Activated naive CD4-positive, alpha-beta T cell treated with anti-CD3 and anti-CD28 coated beads, Interleukin-2, amount 10 ng/mL, durations not matched to agents 7 days and 5 days (primary cell): Measurements from ENCODE around the gene WNK2.
A peak's percentile ranks its signal among the peaks of the same experiment; 100 is the strongest.

Source experiments
- CTCF ChIA-PET: fragments of 350-600 bp; sonication (Branson Sonifier 250); formaldehyde crosslinking; loops from one replicate; lab custom pipeline; 2021; ENCODE audit warnings: antibody characterized with exemption; lab: Charles Lee
- DNase-seq: peaks from one replicate; pipeline ENCODE4 v3.0.0-alpha.2; 2020
- H3K27ac Mint-ChIP-seq: one replicate; pipeline ENCODE4 v1.8.0; 2021; ENCODE audit warnings: mild to moderate bottlenecking, moderate library complexity, mixed read lengths
- H3K27me3 Mint-ChIP-seq: one replicate; pipeline ENCODE4 v1.8.0; 2021; ENCODE audit warnings: mild to moderate bottlenecking, mixed read lengths
- H3K36me3 Mint-ChIP-seq: one replicate; pipeline ENCODE4 v1.8.0; 2021; ENCODE audit warnings: mixed read lengths
- H3K4me1 Mint-ChIP-seq: one replicate; pipeline ENCODE4 v1.8.0; 2021; ENCODE audit warnings: mixed read lengths
- H3K4me3 Mint-ChIP-seq: one replicate; pipeline ENCODE4 v1.8.0; 2021; ENCODE audit warnings: mild to moderate bottlenecking, moderate library complexity, mixed read lengths
- H3K9me3 Mint-ChIP-seq: one replicate; pipeline ENCODE4 v1.8.0; 2021; ENCODE audit warnings: mixed read lengths

Gene WNK2

DNA sequence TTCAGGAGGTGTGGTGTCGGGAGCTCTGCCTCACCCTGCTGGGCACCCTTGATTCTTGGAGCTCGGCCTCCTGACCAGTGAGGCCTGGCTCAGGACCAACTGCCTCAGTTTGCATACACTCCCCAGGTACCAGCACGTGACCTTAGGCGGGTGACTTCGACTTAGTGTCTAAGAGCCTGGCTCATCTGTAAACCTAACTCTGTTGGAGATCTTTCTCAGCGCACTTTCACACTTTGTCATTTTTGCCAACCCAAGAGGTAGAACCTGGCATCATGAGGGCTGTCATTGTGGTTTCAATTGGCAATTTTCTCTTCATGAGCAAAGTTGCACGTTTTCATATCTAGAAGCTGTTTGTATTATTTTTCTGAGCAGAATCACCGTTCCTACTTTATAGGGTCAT, 13.4 kb upstream of the WNK2 start:
- no peak overlapping the region for H3K4me3 Mint-ChIP-seq
- H3K27me3 Mint-ChIP-seq, result peaks cover 40% of the 10 kb centered on the region
- no peaks in the 10 kb centered on the region for H3K9me3 Mint-ChIP-seq
- H3K4me1 Mint-ChIP-seq, result peaks cover 5% of the 10 kb centered on the region
- no peak for DNase-seq
- CTCF ChIA-PET, result no interaction called here
- H3K27ac Mint-ChIP-seq, result no peak overlapping the region
- no peaks in the 10 kb centered on the region for H3K36me3 Mint-ChIP-seq

GRCh38 chr9:93171261-93171990, 12.5 kb upstream of the WNK2 start:
- CTCF ChIA-PET, result interaction anchor here (1.1 kb wide), 1 partner anchor 62 kb away, joined by 6 read pairs; no protein-coding TSS in a partner anchor
- Mint-ChIP-seq H3K4me1 (peaks cover 5% of the 10 kb centered on the region), H3K27ac (no peak overlapping the region)

GRCh38 chr9:93172666-93173364, 11.1 kb upstream of the WNK2 start:
- no peaks in the 10 kb centered on the region for H3K9me3 Mint-ChIP-seq
- peaks cover 5% of the 10 kb centered on the region for H3K4me1 Mint-ChIP-seq
- CTCF ChIA-PET, result interaction anchor here (1.1 kb wide), 1 partner anchor 64 kb away, joined by 6 read pairs; no protein-coding TSS in a partner anchor
- no peak overlapping the region for H3K4me3 Mint-ChIP-seq
- H3K27ac Mint-ChIP-seq, result no peak overlapping the region
- H3K36me3 Mint-ChIP-seq, result no peaks in the 10 kb centered on the region
- DNase-seq, result no peak
- peaks cover 33% of the 10 kb centered on the region for H3K27me3 Mint-ChIP-seq

More at GRCh38 chr9:93171261-93171990, 12.5 kb upstream of the WNK2 start:
- Mint-ChIP-seq H3K27me3 (peaks cover 40% of the 10 kb centered on the region), H3K36me3 (no peaks in the 10 kb centered on the region), H3K4me3 (no peak overlapping the region), H3K9me3 (no peaks in the 10 kb centered on the region)
- DNase-seq, result no peak

DNA sequence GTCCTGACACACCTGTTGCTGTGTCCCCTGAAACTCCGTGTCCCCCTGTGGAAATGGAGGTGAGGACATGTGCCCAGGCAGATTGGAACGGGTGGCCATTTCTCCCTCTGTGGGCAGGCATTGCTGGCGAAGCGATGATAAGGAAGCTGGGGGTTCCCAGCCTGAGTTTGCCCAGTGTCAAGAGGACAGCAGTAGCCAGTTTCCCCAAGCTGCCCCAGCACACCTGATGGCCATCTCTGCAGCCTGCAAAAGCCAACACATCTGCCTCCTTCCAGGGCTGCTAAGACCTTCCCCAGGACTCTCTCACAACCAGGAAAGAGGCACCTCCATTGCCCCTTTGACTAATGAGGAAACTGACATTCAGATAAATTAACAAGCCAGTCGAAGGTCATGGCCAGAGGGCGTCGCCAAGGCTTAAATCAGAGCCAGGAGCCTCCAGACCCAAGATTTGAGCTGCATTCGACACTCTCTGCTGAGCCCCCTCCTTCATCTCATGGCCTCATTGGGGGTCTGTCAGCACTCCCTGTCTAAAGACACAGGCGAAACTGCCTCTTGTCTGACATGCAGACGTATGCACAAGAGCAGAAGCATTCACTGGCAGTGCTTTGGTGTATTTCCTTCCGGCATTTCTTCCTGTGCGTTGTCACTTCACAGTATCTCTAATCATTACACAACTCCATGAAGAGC, 10.4 kb upstream of the WNK2 start:
- H3K27ac Mint-ChIP-seq, result no peak overlapping the region

DNA sequence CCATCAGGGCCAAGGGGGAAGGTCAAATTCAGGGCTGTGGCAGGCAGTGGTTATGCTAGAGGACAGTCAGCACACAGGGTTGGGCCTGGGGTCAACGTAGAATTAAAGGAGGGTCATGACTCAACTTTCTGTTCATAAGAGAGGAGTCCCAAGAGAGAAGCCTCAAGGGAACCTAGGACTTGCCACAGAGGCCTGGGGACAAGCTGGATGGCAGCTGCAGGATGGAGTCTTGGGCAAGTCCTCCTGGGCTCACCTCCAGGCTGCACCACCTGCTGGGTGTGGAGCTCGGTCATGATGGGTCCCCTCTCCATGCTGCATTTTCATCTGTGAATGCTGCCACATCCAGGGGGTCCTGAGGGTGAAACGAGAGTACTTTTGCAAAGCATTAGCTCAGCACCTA, 9.0 kb upstream of the WNK2 start:
- Mint-ChIP-seq H3K36me3 (no peaks in the 10 kb centered on the region), H3K4me3 (no peak overlapping the region), H3K27me3 (peaks cover 42% of the 10 kb centered on the region), H3K27ac (no peak overlapping the region), H3K4me1 (peaks cover 5% of the 10 kb centered on the region), H3K9me3 (no peaks in the 10 kb centered on the region)
- CTCF ChIA-PET, result interaction anchor here (1.5 kb wide), 1 partner anchor 14 kb away, joined by 5 read pairs; no protein-coding TSS in a partner anchor
- no peak for DNase-seq

More for the DNA sequence above, 10.4 kb upstream of the WNK2 start:
- no peaks in the 10 kb centered on the region for H3K36me3 Mint-ChIP-seq
- no peaks in the 10 kb centered on the region for H3K9me3 Mint-ChIP-seq
- peaks cover 35% of the 10 kb centered on the region for H3K27me3 Mint-ChIP-seq
- H3K4me3 Mint-ChIP-seq, result no peak overlapping the region
- CTCF ChIA-PET, result no interaction called here
- peaks cover 5% of the 10 kb centered on the region for H3K4me1 Mint-ChIP-seq
- DNase-seq, result no peak

- Mint-ChIP-seq H3K36me3 (no peaks in the 10 kb centered on the region), H3K4me3 (no peak overlapping the region), H3K27ac (no peak overlapping the region), H3K4me1 (peaks cover 5% of the 10 kb centered on the region), H3K27me3 (peaks cover 61% of the 10 kb centered on the region), H3K9me3 (no peaks in the 10 kb centered on the region)
- CTCF ChIA-PET, result interaction anchor here (0.8 to 1.0 kb wide), 2 partner anchors 17 to 107 kb away, joined by 3 read pairs; no protein-coding TSS in a partner anchor
- DNase-seq, result no peak
Observed at GRCh38 chr9:93177676-93178075, 6.3 kb upstream of the WNK2 start.

GRCh38 chr9:93178851-93179786, 4.8 kb upstream of the WNK2 start:
- peaks cover 63% of the 10 kb centered on the region for H3K27me3 Mint-ChIP-seq
- no peak overlapping the region for H3K4me3 Mint-ChIP-seq
- DNase-seq, result no peak
- peaks cover 9% of the 10 kb centered on the region for H3K4me1 Mint-ChIP-seq
- no peaks in the 10 kb centered on the region for H3K9me3 Mint-ChIP-seq
- CTCF ChIA-PET, result interaction anchor here (1.0 to 2.3 kb wide), 3 partner anchors 10 to 18 kb away, joined by 3 to 5 read pairs (median 4); no protein-coding TSS in a partner anchor
- no peak overlapping the region for H3K27ac Mint-ChIP-seq
- no peaks in the 10 kb centered on the region for H3K36me3 Mint-ChIP-seq

GRCh38 chr9:93180938-93181337, 3.0 kb upstream of the WNK2 start:
- Mint-ChIP-seq H3K4me1 (peaks cover 14% of the 10 kb centered on the region), H3K27ac (no peak overlapping the region), H3K4me3 (no peak overlapping the region), H3K9me3 (no peaks in the 10 kb centered on the region), H3K27me3 (peaks cover 77% of the 10 kb centered on the region), H3K36me3 (no peaks in the 10 kb centered on the region)
- DNase-seq, result no peak
- CTCF ChIA-PET, result interaction anchor here (1.2 to 2.3 kb wide), 2 partner anchors 11 to 19 kb away, joined by 4 to 5 read pairs; no protein-coding TSS in a partner anchor

DNA sequence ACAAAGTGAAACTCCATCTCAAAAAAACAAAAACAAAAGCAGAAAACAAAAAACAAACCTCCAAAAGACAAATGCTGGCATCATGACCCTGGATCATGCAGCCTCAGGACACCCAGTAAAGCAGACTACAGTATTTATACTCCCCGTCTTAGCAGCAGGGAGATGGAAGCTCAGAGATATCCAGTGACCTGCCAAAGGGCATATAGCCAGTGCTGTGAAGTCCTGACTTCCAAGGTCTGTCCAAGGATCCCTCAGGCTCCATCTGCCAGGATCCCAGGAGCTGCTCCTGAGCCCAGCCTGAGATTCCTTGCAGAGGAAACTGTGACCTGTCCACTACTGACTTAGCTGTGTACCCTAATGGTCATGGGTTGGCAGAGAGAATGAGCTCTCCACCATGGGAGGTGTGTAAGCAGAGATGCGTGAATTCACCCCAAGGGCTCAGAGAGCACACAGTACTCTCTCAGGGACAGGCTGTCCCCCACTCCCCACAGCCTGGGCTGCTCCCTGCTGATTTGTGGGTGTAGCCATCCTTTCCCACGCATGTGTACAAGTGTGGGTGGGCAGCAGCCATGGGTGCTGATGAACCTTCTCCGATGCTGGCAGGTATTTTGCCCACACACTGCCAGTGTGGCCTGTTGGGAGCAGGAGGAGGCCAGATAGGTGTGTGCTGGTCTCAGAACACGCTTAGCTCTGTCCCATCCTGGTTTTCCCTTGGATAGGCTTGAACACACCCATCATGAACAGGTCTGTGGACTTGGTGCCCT, 2.1 kb upstream of the WNK2 start:
- H3K4me1 Mint-ChIP-seq, result peaks cover 14% of the 10 kb centered on the region
- peaks cover 86% of the 10 kb centered on the region for H3K27me3 Mint-ChIP-seq
- H3K36me3 Mint-ChIP-seq, result no peaks in the 10 kb centered on the region
- DNase-seq, result no peak
- no peak overlapping the region for H3K27ac Mint-ChIP-seq
- H3K9me3 Mint-ChIP-seq, result no peaks in the 10 kb centered on the region
- CTCF ChIA-PET, result interaction anchor here (0.9 to 2.3 kb wide), 2 partner anchors 20 to 177 kb away, joined by 3 to 5 read pairs; no protein-coding TSS in a partner anchor
- no peak overlapping the region for H3K4me3 Mint-ChIP-seq

DNA sequence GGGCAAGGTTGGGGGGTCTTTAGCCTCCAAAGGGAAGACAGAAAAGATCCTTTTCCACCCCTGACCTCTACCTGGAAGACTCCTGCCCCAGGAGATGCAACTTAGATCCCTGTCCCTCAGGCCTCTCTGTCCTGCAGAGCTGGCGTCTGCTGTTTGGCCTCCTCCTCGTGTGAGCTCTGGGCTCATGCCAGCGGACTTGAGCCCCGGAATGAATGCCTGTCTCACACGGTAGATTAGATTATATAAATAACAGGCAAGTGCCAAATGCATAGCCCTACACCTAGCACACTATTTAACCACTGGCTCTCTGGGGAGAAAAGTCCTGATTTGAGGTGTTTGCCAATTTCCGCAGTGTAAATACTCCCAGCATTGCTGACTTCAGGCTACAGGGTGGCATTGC, 1.4 kb upstream of the WNK2 start:
- CTCF ChIA-PET, result interaction anchor here (1.6 kb wide), 1 partner anchor 12 kb away, joined by 3 read pairs; no protein-coding TSS in a partner anchor
- Mint-ChIP-seq H3K36me3 (no peaks in the 10 kb centered on the region), H3K27ac (no peak overlapping the region), H3K4me1 (peaks cover 14% of the 10 kb centered on the region), H3K4me3 (no peak overlapping the region), H3K27me3 (peaks cover 93% of the 10 kb centered on the region), H3K9me3 (no peaks in the 10 kb centered on the region)
- DNase-seq, result no peak

GRCh38 chr9:93183131-93183662, 742 bp upstream of the WNK2 start:
- CTCF ChIA-PET, result interaction anchor here (1.6 kb wide), 1 partner anchor 11 kb away, joined by 3 read pairs; no protein-coding TSS in a partner anchor
- Mint-ChIP-seq H3K27ac (peak overlapping the region; percentile 55), H3K27me3 (peaks cover 93% of the 10 kb centered on the region), H3K4me3 (peak overlapping the region; percentile 66), H3K36me3 (no peaks in the 10 kb centered on the region), H3K4me1 (peaks cover 14% of the 10 kb centered on the region), H3K9me3 (no peaks in the 10 kb centered on the region)
- DNase-seq, result no peak

DNA sequence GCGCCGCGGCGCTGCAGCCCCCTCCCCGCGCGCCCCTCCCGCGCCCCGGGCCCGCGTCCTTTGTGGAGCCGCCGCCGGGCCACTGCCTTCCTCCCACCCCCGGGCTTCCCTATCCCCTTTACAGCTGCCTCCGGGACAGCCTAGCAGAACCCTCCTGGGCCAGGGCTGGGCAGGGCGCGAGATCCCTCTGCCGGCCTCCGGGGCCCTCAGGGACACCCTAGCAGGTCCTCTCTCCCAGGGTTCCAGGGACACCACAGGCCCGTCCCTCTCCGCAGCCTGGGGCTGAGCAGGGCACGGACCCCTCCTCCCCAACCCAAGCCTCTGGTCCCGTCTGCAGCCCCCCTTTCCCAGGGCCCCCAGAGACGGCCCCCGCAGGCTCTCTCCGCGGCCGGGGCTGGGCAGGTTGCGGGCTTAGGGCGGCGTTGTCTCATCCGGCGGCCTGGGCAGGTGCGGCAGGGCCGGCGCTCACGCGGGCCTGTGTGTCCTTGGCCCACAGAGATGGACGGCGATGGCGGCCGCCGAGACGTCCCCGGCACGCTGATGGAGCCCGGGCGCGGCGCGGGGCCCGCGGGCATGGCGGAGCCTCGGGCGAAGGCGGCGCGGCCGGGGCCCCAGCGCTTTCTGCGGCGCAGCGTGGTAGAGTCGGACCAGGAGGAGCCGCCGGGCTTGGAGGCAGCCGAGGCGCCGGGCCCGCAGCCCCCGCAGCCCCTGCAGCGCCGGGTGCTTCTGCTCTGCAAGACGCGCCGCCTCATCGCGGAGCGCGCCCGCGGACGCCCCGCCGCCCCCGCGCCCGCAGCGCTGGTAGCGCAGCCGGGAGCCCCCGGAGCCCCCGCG, 710 bp downstream of the WNK2 start:
- H3K9me3 Mint-ChIP-seq, result no peaks in the 10 kb centered on the region
- peaks cover 90% of the 10 kb centered on the region for H3K27me3 Mint-ChIP-seq

More for the DNA sequence above, 710 bp downstream of the WNK2 start:
- H3K27ac Mint-ChIP-seq, result no peak overlapping the region
- CTCF ChIA-PET, result no interaction called here
- DNase-seq, result peak; percentile 33
- no peaks in the 10 kb centered on the region for H3K36me3 Mint-ChIP-seq
- peaks cover 14% of the 10 kb centered on the region for H3K4me1 Mint-ChIP-seq
- H3K4me3 Mint-ChIP-seq, result peak overlapping the region; percentile 68
